Upper lobe of right lung (tissue), 1 donor: ENCODE measurements around the gene ALOX12B. TPM values are rescaled to one million over a fixed set of nuclear protein-coding genes. Genes with fewer than 3 reads are reported as not detected.
"Not testable (repeated sequence)": the region's sequence is repeated elsewhere in the genome, so short reads cannot be mapped to it uniquely, and the experiment has no call there.

Experiments used
- ATAC-seq: fragments of 200-7000 bp; cut with Tn5 transposase; one replicate; pipeline ENCODE4 v1.9.1; 2020; ENCODE audit warnings: mild to moderate bottlenecking, moderate library complexity
- DNase-seq: peaks from one replicate; pipeline ENCODE4 v3.0.0-alpha.2; 2020
- H3K27ac ChIP-seq: fragments of 200-600 bp; one replicate; pipeline ENCODE4 v1.8.0; 2022
- H3K27me3 ChIP-seq: fragments of 200-600 bp; one replicate; pipeline ENCODE4 v1.8.0; 2022; ENCODE audit warnings: mild to moderate bottlenecking
- H3K36me3 ChIP-seq: fragments of 200-600 bp; one replicate; pipeline ENCODE4 v1.8.0; 2022
- H3K4me1 ChIP-seq: fragments of 200-600 bp; one replicate; pipeline ENCODE4 v1.8.0; 2022
- H3K4me3 ChIP-seq: fragments of 200-600 bp; one replicate; pipeline ENCODE4 v1.8.0; 2022; ENCODE audit warnings: mild to moderate bottlenecking
- H3K9me3 ChIP-seq: fragments of 200-600 bp; one replicate; pipeline ENCODE4 v1.8.0; 2022
- intact Hi-C: fragments of 100-400 bp; cut with DNase I; formaldehyde crosslinking; loops from one replicate; pipeline ENCODE4 v1.11.0; 2022
- total RNA-seq: library from RNA; stranded (reverse); fragmentation: NEBNext Ultra II Directional; extraction: Animal tissue kit (Norgen Biotek cat#: 25700); gene quantifications from one replicate; pipeline ENCODE4 v1.2.1, GENCODE V29; 2021
- TF ChIP-seq, protein P1 (sequence below): fragments of 200-600 bp; IDR thresholded peaks from one replicate; pipeline ENCODE4 v1.8.0; 2022; ENCODE audit warnings: antibody characterized with exemption
- donor health status: DM: no; HTN: yes; CAD: no; lungs with severe emphysema.

The ALOX12B gene
- total RNA-seq, 1 donor from 2014 or later = not detected

DNA sequence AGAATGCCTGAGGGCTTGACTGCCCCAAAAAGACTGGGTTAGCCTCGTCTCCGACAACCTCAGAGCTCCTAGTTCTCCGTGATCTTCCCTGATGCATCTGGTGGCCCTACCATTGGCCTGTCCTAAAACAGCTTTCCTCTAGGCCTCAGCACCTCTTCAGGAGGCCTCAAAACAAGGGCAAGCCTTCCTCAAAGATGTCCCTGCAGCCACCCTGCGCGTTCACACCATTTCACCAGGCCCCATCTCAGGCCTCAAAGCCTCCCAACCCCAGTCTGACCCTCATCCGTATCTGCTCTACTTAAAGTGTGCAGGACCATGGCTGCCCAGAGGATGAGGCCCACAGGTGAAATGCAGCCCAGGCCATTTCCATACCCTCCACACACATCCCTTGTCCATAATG is 23.4 kb upstream of the ALOX12B start:
- Histone ChIP-seq H3K27ac (no peak overlapping the region), H3K4me1 (peaks cover 6% of the 10 kb centered on the region), H3K9me3 (no peaks in the 10 kb centered on the region), H3K36me3 (no peaks in the 10 kb centered on the region), H3K4me3 (no peak overlapping the region), H3K27me3 (peaks cover 70% of the 10 kb centered on the region)
- ATAC-seq (no peak), DNase-seq (no peak)
- intact Hi-C loops = no loop called here
- TF ChIP-seq, protein P1, sequence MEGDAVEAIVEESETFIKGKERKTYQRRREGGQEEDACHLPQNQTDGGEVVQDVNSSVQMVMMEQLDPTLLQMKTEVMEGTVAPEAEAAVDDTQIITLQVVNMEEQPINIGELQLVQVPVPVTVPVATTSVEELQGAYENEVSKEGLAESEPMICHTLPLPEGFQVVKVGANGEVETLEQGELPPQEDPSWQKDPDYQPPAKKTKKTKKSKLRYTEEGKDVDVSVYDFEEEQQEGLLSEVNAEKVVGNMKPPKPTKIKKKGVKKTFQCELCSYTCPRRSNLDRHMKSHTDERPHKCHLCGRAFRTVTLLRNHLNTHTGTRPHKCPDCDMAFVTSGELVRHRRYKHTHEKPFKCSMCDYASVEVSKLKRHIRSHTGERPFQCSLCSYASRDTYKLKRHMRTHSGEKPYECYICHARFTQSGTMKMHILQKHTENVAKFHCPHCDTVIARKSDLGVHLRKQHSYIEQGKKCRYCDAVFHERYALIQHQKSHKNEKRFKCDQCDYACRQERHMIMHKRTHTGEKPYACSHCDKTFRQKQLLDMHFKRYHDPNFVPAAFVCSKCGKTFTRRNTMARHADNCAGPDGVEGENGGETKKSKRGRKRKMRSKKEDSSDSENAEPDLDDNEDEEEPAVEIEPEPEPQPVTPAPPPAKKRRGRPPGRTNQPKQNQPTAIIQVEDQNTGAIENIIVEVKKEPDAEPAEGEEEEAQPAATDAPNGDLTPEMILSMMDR = no peak

DNA sequence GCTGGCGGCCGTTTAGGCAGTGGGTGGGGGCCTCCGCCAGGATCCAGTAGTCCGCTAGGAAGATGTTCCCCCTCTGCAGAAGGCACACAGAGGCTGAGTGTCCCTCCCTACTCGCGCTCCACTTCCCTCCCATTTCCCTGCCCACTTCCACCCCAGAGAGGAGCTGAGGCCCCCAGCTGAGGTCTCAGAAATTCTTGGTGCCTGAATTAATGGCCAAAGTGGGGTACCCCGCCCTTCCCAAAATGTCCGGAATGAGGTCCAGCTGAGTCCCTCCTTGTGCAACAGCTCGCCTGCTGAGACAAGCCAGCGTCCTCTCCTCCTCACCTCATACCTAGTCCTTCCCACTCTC is 22.9 kb upstream of the ALOX12B start:
- H3K4me1 ChIP-seq = peaks cover 6% of the 10 kb centered on the region
- TF ChIP-seq, protein P1 = no peak
- H3K36me3 ChIP-seq = no peaks in the 10 kb centered on the region
- DNase-seq (no peak), ATAC-seq (no peak)
- no peaks in the 10 kb centered on the region for H3K9me3 ChIP-seq
- no peak overlapping the region for H3K4me3 ChIP-seq
- H3K27me3 ChIP-seq = peaks cover 65% of the 10 kb centered on the region
- no peak overlapping the region for H3K27ac ChIP-seq
- intact Hi-C loops = no loop called here

DNA sequence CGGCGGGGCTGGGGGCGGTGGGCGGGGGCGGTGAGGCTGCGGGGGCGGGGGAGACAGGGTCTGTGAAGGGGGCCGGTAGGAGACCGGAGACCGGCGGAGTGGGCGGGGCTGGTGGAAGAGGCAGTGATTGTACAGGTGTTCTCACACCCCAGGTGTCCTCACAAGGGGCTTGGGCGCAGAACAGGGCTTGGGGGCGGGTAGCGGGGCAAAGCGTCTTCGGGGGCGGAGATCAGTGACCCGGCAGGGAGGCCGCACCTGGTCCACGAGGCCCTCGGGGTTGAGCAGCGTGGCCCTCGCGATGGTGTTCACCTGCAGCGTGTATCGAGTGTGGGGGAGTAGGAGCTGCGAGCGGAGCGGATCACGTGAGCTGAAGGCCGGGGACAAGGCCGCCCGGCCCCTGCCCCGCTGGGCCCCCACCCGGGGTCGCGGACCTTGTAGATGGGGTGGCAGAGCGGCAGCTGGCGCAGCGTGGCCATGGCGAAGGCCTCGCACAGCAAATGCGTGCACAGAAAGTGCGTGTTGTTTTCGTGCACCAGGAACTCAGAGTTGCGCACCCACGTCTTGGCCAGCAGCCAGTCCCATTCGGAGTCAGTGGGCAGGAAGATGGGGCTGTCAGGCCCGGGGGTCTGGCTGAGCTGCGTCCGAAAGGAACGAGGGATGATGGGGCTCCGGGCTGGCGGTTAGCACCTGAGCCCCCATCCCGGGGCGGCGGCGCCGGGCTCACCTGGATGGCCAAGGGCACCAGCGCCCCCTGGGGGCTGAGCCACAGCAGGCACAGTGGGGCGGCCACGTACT is 22.3 kb upstream of the ALOX12B start:
- Histone ChIP-seq H3K4me1 (peaks cover 6% of the 10 kb centered on the region), H3K4me3 (peak overlapping the region; percentile 29), H3K36me3 (no peaks in the 10 kb centered on the region), H3K27me3 (peaks cover 59% of the 10 kb centered on the region), H3K27ac (no peak overlapping the region), H3K9me3 (no peaks in the 10 kb centered on the region)
- DNase-seq (peak; percentile 90), ATAC-seq (peak; percentile 93)
- intact Hi-C loops = no loop called here
- TF ChIP-seq, protein P1 = peak; percentile 83

DNA sequence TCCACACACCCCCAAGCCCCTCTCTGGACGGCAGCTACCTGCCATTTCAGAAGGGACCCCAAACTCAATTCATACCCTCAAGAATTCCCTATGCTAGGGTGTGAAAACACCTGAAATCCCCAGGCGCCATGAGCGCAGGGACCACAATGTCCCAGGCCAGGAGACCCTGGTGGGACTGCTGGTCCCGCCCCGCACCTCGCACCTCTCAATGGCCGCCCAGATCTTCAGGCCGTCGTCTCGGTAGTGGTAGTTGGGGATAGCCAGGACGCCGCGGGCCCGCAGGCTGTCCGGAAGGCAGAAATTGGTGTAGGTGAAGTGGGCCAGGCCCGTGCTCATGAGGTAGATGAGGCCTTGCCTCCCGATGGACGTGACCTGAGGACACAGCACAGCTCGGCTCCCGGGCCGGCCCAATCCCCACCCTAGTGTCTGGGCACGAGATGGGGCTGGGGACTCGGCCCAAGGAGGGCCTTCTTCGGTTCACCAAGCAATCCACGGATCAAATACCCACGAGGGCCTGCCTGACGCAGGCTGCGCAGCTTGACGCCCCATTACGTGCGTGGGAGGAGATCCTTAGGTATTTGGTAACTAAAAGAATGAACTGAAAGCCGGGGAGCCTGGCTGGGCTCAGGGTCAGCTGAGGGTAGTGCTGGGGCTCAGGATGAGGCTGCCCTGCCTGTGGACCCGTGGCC is 21.6 kb upstream of the ALOX12B start:
- H3K27me3 ChIP-seq = peaks cover 53% of the 10 kb centered on the region
- DNase-seq (no peak), ATAC-seq (no peak)
- H3K36me3 ChIP-seq = no peaks in the 10 kb centered on the region
- H3K4me3 ChIP-seq = no peak overlapping the region
- TF ChIP-seq, protein P1 = no peak
- H3K4me1 ChIP-seq = peaks cover 6% of the 10 kb centered on the region
- no peak overlapping the region for H3K27ac ChIP-seq
- intact Hi-C loops = no loop called here
- no peaks in the 10 kb centered on the region for H3K9me3 ChIP-seq

DNA sequence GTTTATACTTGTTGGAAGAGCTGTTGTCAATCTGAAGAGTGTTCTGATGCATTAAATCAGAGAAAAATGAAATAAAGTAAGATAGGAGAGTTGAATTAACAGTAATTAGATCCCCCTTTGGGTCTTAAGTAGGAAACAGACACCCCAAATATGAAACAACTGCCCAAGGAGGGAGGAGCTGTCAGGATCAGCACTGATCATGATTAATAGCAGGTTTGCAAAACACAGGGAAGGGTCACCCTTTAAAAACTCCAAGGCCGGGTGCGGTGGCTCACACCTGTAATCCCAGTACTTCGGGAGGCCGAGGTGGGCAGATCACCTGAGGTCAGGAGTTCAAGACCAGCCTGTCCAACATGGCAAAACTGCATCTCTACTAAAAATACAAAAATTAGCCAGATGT is 19.5 kb upstream of the ALOX12B start:
- H3K4me3 ChIP-seq, ATAC-seq, H3K4me1 ChIP-seq, H3K36me3 ChIP-seq, intact Hi-C loops, H3K27ac ChIP-seq, DNase-seq, H3K9me3 ChIP-seq: not testable (repeated sequence)
- peaks cover 33% of the 10 kb centered on the region for H3K27me3 ChIP-seq

DNA sequence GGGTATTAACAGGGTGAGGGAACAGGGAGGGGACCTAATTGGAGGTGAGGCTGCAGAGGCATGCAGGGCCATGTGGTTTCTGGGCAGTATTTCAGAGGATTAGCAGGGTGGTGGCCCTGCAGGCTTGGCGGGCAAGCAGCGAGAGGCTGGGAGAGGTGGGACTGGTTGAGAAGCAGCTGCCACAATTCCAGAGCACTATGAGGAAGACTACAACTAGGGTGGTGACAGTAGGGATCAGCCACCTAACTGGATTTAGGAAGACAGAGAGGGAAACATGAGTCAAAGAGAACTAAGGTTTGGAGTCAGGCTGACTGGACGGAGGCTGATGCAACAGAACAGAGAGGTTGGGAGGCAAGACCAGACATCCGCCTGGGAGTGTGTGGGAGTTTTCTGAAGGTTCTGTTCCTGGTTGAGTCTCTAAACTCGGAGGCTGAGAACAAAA is 18.5 kb upstream of the ALOX12B start:
- peaks cover 6% of the 10 kb centered on the region for H3K4me1 ChIP-seq
- TF ChIP-seq, protein P1 = no peak
- ATAC-seq (no peak), DNase-seq (peak; percentile 46)
- H3K4me3 ChIP-seq = no peak overlapping the region
- H3K27me3 ChIP-seq = peaks cover 23% of the 10 kb centered on the region
- intact Hi-C loops = no loop called here
- no peaks in the 10 kb centered on the region for H3K9me3 ChIP-seq
- H3K36me3 ChIP-seq = no peaks in the 10 kb centered on the region
- no peak overlapping the region for H3K27ac ChIP-seq
